CD4-positive, alpha-beta T cell treated with Interleukin-12 subunit alpha and Interleukin-12 subunit beta, for 1 hour (primary cell): ENCODE measurements around the gene ATP4A.

Experiments
- DNase-seq: peaks from one replicate; pipeline ENCODE4 v3.0.0-alpha.2; 2020

The ATP4A gene

DNA sequence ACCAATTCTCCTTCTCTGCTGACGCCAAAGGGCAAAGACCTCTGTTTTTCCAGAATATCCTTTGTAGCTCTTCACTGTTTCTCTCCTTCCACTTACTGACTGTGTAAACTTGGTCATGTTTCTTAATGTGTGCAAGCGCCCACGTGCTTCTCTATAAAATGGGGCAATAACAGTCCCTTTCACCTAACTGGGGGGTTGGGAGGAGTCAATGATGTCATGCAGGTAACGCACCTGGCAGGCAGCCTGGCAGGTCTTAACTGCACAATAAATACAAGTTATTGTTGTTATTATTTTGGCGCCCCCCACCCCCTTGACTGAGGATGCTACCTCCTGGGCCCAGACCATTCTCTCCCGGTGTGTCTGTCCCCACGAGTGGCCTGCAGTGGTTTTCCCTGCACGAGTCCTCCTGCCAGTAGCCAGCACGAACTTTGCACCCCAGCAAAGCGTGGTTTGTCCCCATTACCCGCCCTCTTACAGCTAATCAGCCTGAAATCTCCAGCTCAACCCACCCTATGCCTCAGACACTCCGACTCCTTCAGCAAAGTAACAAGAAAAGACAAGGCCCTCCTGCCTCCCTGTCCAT is 40.6 kb downstream of the ATP4A start:
- DNase-seq = no peak

DNA sequence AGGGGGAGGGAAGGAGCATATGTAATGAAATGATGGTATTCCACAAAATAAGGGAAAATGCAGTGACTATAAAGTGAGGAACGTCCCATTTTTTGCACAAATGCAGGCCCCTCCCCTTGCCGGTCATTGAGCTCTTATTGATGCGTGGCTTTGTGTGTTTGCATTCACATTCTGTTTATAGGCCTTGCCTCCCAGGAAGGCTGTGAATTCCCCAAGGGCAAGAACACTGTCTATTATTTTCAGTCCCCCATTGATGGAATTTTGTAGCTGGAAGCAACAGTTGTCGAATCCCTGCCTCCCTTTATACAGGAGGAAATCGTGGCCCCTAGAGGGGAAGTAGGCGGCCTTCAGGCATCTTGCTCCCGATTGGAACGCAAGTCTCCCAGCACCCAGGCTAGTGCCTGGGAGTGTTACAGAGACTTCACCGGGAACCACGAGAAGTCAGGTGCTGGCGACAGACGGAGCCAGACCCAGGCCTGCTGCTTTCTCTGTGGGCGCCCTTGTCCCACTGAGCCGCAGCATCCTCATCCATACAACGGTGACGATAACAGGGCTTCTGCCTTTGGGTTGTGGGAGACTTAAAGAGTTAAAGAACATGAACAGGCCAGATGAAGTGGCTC is 42.2 kb downstream of the ATP4A start:
- DNase-seq = no peak

DNA sequence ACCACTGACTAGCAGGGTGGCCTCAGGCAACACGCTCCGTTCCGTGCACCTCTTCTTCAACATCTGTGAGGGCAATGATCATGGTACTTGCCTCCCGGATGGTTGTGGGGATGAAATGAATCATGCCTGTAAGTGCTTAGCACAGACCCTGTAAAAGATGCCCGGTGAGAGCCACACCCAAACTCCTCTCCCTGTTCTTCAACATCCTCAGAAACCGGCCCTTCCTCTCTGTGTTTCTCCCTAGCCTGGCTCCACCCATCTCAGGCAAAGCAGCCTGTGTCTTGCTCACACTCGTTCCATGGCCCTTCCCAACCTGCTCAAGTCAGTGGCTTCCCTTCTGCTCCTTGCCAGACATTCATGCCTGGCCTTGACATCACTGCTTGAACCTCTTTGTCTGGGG is 44.2 kb downstream of the ATP4A start:
- DNase-seq = no peak

DNA sequence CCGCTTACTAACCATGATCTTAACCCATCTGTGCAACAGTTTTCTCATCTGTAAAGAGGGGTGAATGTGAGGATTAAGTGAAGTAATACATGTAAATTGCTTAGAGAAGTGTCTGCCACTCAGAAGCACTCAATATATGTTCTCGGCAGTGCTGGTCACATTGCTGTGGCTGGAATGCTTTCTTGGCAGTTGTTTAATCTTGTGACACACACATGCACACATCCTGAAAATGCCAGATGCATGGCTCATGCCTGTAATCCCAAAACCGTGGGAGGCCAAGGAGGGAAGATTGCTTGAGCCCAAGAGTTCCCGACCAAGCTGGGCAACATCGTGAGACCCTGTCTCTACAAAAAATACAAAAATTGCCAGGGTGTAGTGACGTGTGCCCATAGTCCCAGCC is 45.1 kb downstream of the ATP4A start:
- no peak for DNase-seq

DNA sequence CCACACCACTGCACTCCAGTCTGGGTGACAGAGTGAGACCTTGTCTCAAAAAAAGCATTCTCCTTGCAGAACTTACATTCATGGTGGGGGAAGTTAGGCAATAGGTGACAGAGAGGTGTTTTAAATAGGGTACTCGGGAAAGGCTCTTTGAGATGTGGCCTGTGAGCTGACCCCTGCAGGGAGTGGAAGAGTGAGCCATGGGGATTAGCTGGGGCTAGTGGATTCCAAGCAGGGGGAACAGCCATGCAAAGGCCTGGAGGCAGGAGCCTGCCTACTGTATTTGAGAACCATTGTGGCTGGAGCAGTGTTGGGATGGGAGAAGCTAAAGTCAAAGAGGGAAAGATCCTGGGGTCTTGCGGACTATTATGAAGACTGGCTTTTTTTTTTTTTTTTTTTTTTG is 46.1 kb downstream of the ATP4A start:
- no peak for DNase-seq

DNA sequence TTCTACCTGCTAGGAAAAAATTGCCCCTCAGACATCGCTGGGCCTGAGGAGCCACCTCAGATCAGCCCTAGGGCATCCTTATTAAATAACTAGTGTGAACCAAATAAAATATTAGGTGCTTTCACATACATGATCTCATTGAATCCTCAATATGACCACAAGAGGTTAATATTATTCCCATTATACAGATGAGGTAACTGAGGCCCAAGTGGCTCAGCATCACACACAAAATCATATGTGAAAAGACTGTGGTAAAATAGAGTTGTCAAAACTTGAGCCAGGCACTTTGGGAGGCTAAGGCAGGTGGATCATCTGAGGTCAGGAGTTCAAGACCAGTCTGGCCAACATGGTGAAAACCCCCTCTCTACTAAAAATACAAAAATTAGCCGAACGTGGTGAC is 47.1 kb downstream of the ATP4A start:
- DNase-seq = no peak

DNA sequence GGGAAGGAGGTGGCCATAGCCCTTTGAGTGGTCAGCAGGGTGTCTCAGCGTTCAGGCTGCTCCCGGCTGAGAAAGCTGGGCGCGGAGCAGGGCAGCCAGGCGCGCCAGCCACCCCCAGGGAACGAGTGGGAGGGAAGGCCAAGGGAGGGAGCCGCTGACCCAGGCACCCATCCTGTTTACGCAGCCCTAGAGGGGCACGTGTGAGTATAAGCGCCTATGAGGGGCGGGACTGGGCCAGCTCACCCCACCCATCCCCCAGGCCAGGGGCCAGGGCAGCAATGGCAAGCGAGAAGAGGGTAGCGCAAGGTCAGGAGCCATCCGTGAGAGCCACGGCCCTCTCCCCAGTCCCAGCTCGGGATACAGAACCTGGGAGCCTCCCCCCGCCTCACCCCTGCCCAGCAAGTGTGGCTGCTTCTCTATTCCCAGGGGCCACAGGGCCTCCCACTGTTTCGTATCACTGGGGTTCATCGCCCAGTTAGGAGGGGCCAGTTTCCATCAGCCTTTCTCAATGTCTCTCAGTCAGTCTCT is 49.1 kb downstream of the ATP4A start:
- no peak for DNase-seq

DNA sequence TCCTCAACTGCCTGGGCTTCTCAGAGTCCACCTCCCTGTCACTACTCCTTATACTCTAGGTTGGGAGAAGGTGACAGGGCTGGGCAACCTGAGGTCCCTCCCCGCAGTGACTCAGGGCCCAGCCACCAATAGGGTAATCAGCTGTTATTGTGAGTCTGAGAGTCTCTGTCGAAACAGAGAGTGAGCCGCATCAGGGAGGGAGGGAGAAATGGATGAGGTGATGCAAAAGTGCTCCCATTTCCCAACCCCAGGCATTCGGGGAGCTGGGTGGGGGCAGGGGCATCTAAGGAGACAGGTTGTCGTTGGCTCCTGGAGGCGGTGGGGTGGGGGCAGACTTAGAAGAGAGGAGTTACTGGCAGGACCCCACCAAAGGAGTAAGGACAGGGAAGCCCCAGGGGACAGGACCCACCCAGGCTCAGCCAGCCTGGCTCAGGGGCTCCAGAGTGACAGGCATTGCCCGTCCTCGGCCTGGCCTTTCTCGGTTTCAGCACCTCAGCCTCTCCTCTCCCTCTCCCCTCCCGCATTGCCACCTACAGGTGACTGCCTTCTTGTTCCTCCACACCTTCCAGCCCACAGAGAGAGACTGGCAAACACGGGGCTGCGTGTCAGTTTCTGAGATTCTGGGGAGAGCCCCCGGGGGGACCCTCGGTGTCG is 49.7 kb downstream of the ATP4A start, which contains the start of gene DMKN:
DMKN (minus strand) TSS at position 22 of the 654 bp plus-strand sequence. CDS start 174 bp downstream, outside the sequence.
- no peak for DNase-seq

DNA sequence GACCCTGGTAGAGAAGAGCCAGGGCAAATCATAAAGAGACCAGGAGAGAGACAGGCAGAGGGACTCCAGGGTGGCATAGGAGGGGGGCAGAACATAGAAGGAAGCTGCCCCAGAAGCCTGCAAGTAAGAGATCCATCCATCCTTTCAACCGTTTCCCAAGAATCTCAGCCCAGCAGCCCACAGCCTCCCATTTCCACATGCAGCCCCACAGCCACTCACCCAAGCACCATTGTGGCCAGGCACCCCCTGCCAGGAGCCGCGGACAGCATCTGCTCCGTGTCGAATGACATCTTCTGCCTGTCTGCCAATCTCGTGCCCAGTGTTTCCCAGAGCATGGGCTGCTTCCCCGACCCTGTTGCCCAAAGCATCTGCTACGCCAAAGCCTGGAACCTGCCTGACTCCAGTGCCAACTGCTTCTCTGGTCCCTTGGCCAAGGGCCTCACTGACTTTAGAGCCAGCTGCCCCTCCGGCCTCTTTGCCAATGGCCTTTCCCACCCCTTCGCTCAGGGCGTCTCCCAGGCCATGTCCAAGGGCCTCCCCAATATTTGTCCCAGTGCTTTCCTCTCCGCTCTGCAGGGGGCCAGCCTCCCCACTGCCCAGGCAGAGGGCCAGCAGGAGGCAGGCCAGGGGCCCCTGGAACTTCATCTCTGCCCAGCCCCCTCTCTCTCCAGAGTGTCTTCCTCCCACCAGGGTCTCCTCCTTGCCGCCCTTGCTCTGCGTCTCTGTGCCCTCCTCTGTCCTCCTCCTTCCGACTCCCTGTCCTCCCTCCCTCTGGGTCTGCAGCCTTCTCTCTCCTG is 50.4 kb downstream of the ATP4A start:
- DNase-seq = no peak

DNA sequence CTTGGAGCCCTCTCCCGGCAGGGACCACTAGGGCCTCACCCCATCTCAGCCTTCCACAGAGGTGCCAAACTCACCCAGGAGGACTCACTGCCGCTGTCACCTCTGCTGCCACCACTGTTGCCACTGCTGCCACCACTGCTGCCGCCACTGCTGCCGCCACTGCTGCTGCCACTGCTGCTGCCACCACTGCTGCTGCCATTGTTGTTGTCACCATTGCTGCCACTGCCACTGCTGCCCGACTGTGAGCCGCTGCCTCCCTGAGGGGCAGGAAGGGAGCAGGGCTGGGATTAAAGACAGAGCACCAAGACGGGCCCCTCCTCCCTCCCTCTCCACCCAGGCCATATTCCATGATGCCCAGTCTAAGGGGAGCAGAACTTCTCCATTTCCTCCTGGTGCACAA is 52.1 kb downstream of the ATP4A start:
- no peak for DNase-seq

DNA sequence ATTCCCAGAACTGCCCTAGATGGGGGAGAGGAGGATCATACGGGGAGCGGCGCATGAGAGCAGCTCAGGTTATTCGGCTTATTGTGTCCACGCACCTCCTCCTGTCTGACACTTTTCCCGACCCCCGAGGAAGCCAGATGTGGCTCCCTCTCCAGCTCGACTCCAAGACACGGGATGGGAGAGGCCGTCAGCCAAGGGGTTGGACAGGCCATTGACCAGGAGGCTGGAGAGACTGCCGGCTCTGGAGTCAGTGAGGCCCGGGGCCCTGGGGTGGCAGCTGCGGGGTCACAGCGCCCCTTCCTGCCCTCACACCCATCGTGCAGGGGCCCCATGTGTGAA is 52.9 kb downstream of the ATP4A start:
- no peak for DNase-seq

DNA sequence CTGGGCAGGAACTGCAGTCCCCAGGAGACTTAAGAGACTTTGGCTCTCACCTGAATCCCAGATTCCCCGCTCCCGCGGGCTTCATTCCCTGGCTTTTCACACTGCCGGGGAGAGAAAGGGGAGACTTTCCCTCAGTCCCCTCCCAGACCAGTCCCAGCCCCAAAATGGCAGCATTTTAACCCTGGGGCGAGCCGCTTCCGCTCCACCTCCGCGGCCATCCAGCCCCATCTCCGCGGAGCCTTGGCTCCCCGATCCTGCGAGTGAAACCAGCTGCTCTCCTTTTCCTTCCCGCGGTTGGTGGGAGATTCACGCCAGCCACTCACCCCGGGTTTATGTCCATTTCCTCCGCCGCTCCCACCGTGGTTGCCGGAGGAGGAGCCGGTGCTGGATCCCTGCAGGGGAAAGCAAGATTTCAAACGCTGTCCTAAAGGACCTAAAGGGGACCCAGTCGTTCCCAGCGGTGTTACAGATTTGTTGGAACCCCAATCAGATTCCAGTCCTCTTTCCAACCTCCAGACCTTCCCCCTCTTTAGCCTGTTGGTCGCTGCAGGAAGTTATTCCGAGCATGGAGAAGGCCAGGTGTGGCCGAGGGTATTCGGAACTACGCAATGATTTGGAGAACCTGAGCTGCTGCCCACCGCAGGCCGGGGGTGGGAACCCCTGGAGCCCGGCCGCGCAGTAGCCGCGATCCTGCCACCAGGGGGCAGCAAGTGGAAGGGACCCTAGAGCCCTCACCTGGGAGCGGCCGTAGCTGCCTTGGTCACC is 53.4 kb downstream of the ATP4A start:
- peak; percentile 73 for DNase-seq

DNA sequence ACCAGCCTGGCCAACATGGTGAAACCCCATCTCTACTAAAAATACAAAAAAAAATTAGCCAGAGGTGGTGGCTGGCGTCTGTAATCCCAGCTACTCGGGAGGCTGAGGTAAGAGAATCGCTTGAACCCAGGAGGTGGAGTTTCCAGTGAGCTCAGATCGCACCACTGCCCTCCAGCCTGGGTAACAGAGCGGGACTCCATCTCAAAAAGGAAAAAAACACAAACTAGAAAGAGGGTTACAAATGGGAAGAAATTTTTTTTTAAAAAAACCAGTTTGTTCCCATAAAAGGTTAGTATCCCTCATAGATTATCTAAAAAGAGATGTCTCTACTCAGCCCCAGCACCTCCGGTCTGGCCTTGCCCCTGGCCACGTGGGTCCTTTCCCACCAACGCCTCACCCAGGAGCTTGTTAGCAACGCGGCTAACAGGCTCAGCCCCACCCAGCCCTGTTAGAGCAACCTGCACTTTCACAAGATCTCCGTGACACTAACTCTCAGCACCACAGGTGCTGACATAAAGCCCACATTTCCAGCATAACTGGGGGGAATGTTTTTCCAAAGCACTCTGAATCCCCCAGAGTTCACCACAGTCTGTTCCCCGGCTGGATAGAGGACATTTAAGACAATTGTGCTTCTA is 54.3 kb downstream of the ATP4A start:
- DNase-seq = peak; percentile 47

DNA sequence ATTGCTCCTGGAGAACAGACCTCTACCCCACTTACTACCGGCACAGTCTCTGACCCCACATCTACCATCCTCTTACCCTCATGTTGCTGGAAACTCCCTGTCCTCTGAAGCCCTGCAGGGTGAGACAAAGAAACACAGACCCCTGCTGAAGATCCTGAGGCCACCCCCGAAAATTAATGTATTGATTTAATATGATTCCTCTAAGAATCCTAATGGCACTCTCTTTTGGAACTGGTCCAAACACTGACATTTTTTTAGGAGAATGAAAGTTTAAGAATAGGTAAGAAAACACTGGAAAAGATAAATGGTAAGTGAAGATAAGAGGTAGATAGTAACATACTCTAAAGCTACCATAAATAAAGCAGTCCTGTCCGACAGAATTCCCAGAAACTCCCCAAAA is 55.3 kb downstream of the ATP4A start:
- DNase-seq = no peak

DNA sequence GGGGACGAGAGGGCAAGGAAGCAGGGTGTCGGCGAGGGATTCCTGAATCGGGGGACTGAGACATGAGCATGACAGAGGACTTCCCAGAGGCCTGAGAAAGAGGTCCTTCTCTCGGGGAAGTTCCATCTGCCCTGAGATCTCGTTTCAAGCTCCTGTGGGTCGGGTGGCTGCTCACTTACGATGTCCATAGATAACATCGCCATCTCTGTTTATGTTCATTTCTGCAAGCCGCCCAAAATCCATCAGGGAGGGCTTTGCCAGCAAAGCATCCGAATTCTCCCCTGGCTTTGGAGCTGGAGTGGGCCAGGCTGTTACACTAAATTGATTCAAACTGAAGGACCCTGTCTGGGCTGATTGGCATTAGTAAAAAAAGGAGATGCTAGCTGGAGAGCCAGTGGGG is 55.9 kb downstream of the ATP4A start:
- DNase-seq = no peak

DNA sequence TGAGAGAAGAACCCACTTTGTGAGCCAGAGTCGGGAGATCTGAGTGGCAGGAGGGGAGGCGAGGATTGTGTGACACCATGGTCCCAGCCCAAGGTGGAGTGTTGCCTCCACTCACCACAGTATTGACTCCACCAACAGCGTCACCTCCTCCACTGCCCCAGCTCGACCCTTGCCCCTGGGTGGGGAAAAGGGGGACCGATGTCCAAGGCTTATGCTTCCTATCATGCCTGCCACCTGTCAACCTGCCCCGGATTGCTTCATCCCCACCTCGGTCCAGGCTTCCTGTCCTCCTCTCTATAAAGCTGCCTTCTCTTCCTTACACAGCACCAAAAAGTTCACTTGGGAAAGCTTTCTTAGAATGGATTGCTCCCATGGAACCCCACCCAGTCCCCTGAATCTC is 57.4 kb downstream of the ATP4A start:
- DNase-seq = no peak

DNA sequence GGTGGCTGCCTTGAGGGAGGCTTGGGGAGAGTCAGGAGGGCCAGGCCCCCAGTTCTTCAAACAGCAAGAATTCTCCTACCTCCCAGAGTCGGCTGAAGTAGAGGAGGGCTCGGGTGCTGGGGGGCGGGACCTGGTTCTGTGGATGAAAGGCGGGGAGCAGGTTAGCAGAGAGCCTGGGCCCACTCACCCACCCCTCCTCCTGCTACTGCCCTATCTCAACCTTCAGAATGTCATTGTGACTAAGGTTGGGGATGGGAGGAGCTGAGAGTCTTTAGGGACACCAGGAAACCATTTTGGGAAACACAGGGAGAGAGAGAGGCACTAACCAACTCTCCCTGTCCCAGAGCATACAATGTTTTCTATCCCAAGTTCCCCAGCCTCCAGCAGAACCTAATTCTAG is 60.7 kb downstream of the ATP4A start:
- no peak for DNase-seq

DNA sequence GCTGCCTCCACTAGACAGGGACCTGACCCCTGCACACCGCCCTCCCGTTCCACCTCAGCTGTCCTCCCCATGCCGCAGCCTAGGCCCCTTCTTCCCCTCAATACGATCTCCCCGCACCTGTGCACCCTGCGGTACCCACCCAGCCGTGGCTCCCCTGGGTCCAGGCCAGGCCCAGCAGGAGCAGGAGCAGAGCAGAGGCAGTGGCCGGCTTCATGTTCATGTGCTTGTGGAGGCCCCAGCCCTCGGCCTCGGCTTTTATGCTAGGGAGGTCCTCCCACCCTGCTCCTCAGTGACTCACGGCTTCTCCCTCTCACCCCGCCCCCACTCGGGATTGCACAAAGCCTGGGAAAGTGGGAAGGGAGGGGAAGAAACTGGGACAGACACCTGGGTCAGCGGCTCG is 61.8 kb downstream of the ATP4A start:
- no peak for DNase-seq

DNA sequence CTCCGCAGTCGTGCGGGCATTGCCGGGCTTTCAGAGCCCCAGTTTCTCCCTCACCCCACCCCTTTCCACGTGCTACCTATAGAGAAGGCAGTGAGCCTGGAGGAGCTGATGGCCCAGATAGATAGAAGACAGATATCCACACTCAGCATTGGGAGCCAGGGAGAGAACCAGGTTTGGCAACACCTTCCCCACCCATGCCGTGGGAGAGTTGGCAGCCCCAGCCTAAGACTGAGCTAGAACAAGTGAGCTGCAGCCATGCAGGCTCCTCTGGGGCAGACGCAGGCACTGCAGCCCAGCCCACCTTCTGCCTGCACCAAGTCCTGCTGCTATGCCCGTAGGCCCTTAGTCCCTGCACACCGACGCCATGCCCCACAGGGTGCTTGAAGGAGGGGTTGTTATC is 62.8 kb downstream of the ATP4A start:
- DNase-seq = no peak
